Neural progenitor cell (in vitro differentiated cells): Measurements from ENCODE around the gene DZIP1.
"Not testable (repeated sequence)": the region's sequence is repeated elsewhere in the genome, so short reads cannot be mapped to it uniquely, and the experiment has no call there.

Experiments
- CTCF ChIP-seq: fragments of 200-600 bp; sonication (generic); IDR thresholded peaks from 2 replicates; pipeline ENCODE4 v1.5.1; 2017; ENCODE audit warnings: antibody characterized with exemption, mild to moderate bottlenecking
- EZH2phosphoT487 ChIP-seq: fragments of 200-600 bp; sonication (generic); IDR thresholded peaks from 2 replicates; pipeline ENCODE4 v1.6.1; 2017; ENCODE audit warnings: antibody characterized with exemption

GRCh38 chr13:95565758-95566157 lies 78.7 kb downstream of the DZIP1 start:
- not testable (repeated sequence) for TF ChIP-seq CTCF, EZH2phosphoT487
